ENCODE results near the gene KIF21B.
A peak's percentile ranks its signal among the peaks of the same experiment; 100 is the strongest.

KIF21B gene

DNA sequence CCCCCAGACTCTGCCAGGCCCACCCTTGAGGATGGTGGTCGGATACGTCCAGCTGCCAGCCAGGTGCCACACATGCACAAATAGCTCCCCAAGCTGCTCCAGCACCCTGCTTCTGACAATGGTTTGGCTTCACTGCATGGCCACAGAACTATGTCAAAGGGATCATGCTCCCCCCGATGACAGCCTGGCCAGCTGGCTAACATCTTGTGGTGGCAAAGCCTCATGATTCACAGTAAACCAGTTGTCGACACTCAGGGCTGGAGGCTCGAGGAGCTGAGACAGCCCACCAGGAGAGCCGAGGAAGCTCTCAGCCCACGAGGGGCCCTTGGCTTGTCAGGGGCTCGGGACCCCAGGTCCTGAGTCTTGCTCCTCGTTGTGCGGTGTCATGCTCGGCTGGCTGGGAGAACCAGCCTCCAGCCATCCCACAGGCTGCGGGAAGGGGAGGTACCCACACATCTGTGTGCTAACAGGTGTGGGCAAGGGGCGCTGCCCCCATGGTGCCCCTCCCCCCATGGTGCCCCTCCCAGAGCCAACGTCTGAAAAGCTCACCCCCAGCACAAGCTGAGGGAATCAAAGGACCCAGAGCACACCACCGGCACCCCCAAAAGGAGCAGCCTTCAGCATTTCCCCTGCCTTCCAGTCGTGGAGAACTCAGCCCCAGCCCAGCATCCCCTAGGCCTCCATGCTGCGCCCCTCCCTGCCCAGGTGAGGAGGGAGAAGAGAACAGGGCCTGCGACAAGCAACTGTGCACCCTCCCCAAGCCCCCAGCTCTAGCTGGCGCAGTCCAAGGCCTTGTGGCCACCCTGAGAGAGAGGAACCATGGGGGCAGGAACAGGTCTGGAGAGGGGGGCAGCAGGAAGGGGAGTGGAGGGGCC is 41.2 kb downstream of the KIF21B start:
- no peak for DNase-seq (ENCODE audit: low read depth)
- H3K4me3 ChIP-seq (ENCODE audit: low read depth, low read length) = no peak overlapping the region
- TF ChIP-seq, protein P1, sequence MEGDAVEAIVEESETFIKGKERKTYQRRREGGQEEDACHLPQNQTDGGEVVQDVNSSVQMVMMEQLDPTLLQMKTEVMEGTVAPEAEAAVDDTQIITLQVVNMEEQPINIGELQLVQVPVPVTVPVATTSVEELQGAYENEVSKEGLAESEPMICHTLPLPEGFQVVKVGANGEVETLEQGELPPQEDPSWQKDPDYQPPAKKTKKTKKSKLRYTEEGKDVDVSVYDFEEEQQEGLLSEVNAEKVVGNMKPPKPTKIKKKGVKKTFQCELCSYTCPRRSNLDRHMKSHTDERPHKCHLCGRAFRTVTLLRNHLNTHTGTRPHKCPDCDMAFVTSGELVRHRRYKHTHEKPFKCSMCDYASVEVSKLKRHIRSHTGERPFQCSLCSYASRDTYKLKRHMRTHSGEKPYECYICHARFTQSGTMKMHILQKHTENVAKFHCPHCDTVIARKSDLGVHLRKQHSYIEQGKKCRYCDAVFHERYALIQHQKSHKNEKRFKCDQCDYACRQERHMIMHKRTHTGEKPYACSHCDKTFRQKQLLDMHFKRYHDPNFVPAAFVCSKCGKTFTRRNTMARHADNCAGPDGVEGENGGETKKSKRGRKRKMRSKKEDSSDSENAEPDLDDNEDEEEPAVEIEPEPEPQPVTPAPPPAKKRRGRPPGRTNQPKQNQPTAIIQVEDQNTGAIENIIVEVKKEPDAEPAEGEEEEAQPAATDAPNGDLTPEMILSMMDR (IDR thresholded peaks at IDR 0.05; ENCODE audit: insufficient read depth, low read depth, low read length, missing control alignments) = no peak

DNA sequence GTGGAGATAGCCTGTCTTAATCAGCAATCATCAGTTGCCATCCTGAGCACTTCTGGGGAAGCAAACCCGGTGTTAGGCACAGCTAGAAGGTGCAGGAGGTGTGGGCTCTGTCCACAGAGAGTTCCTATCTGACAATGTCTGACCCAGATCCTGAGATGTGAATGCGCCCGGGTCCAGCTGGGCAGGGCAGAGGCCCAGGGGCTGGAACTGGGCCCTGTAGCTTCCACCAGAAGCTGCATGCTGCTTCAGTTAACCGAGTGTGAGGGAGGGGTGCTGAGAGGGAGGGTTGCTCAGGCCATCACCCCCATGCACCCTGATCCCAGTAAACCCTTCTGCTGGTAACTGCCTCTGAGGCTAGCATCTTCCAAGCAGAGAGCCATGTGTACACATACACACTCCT is 42.2 kb downstream of the KIF21B start:
- no peak for DNase-seq (ENCODE audit: low read depth)
- H3K4me3 ChIP-seq (ENCODE audit: low read depth, low read length) = no peak overlapping the region
- TF ChIP-seq, protein P1 (IDR thresholded peaks at IDR 0.05; ENCODE audit: insufficient read depth, low read depth, low read length, missing control alignments) = no peak

DNA sequence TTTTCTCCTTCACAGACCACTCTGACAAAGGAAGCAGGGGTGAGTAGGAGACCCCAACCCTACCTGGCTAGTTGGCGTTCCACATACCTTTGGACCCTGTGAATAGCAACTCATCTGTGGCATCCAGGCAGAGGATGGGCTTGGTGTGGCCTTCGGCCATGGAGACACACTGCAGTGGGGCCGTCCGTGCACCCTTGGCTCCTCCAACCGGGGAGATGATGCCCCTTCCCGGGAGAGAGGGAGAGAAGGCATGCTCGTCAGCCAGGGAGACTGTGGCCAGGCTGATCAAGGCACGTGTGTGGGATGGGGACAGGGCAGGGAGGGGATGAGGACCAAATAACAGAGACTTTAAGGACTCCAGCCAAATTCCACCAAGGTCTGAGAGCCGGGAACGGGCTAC is 42.6 kb downstream of the KIF21B start:
- no peak for DNase-seq (ENCODE audit: low read depth)
- TF ChIP-seq, protein P1 (IDR thresholded peaks at IDR 0.05; ENCODE audit: insufficient read depth, low read depth, low read length, missing control alignments) = no peak
- H3K4me3 ChIP-seq (ENCODE audit: low read depth, low read length) = no peak overlapping the region

DNA sequence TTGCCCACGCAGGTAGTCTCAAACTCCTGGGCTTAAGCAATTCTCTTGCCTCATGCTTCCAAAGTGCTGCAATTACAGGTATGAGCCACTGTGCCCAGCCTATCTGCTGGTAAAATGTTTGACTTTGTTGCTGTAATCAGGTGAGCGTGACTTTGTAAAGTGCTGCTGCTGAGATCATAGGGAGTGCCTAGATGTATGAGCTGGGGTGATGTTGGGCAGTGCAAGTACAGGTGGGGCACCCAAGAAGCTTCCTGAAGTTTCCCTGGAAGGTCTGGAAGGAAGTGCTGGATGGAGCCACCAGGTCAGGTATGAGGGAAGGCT is 43.1 kb downstream of the KIF21B start:
- no peak overlapping the region for H3K4me3 ChIP-seq (ENCODE audit: low read depth, low read length)
- TF ChIP-seq, protein P1 (IDR thresholded peaks at IDR 0.05; ENCODE audit: insufficient read depth, low read depth, low read length, missing control alignments) = no peak
- no peak for DNase-seq (ENCODE audit: low read depth)

DNA sequence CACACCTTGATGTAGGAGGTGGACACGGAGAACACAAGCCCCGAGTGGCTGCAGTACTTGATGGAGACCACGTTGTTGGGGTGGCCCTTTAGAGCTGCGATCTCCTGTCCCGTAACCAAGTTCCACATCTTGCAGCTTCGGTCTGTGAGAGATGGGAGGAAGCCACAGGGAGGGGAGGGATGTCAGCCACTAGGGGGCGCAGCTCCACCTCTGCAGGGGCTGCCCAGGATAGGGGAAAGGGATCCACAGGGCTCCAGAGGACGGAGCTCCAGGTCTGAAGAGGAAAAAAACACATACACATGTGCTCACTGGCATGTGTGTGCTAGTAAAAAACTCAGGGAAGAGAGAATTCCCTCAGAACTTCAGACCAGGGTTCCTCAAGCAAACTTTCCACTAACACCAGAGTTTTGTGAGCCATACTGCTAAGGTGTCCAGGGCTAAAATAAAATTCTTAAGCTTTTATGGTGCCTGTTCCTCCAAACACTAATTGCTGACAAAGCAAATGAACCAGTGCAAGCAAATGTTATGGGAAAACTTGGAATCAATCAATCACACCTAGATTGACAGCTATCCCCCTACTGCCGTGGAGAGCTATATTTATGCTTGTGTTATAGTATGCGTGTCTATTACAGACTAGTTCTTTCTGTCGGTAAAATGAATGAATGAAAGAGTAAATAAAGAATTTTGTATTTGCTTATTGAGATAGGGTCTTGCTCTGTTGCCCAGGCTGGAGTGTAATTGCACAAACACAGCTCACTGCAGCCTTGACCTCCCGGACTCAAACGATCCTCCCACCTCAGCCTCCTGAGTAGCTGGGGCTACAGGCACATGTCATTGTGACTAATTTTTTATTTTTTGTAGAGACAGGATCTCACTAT is 43.7 kb downstream of the KIF21B start:
- TF ChIP-seq, protein P1 (IDR thresholded peaks at IDR 0.05; ENCODE audit: insufficient read depth, low read depth, low read length, missing control alignments) = peak; percentile 78
- H3K4me3 ChIP-seq (ENCODE audit: low read depth, low read length) = no peak overlapping the region
- peak; percentile 69 for DNase-seq (ENCODE audit: low read depth)

DNA sequence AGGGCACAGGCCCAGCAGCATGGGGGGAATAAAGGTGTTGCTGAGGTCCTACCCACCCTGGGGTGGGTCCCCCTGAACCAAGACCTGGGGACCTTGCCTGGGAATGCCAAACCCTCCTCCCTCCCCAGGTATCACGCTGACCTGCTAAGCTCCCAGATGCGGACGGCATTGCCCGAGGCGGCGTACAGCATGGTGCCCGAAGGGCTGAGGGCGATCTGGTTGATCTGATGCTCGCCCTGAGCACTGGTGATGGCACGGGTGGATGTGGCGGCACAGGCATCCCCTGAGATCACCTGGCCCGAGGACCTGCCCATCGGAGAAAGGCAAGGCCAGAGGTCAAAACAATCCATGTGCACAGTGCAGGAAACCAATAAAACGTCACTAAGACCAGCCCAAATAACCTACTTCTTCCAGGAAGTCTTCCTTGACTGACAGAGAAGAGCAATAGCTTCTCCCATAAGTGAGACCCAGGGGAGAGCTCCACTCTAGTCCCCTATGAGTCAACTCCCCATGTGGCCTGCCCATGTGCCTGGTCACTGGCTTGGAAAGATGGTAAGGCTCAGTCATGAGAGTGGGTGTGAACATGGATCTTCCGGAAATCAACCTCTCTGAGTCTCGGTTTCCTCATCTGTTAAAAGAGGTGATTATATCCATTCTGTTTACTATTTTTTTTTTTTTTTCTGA is 46.3 kb downstream of the KIF21B start:
- TF ChIP-seq, protein P1 (IDR thresholded peaks at IDR 0.05; ENCODE audit: insufficient read depth, low read depth, low read length, missing control alignments) = no peak
- H3K4me3 ChIP-seq (ENCODE audit: low read depth, low read length) = no peak overlapping the region
- no peak for DNase-seq (ENCODE audit: low read depth)

All from GM12865 (cell line).